ENCODE measurements around the gene TLR9. TPM values are rescaled to one million over a fixed set of nuclear protein-coding genes. Genes with fewer than 3 reads are reported as not detected.

Gene TLR9
- total and polyA plus RNA-seq, 11 donors: 0.04 to 0.65 (median 0.22) TPM; not detected in 1

DNA sequence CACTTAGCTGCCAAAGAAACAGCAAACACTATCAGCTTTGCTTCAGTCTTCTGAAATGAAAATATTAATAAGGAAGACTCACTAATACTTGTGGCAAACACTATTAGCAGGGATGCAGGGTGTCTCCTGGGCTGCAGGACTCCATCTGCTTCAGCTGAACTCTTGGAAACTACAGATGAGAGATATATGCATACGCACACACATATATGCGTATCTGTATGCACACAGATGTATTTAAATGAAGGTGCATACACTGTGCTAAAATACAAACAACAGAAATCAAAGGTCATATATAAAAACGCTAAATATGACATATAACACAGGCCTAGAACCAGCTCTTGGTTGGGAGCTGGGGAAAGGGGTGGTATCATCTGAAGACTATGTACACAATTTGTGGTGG lies 30.7 kb upstream of the TLR9 start:
- ATAC-seq (no peak), DNase-seq (no peak)
- H3K27ac ChIP-seq: no peak overlapping the region
- peaks cover 5 to 100% (median 97%) of the 10 kb centered on the region in 9 donors for H3K36me3 ChIP-seq
- H3K27me3 ChIP-seq: no peaks in the 10 kb centered on the region
- TF ChIP-seq, protein P1, sequence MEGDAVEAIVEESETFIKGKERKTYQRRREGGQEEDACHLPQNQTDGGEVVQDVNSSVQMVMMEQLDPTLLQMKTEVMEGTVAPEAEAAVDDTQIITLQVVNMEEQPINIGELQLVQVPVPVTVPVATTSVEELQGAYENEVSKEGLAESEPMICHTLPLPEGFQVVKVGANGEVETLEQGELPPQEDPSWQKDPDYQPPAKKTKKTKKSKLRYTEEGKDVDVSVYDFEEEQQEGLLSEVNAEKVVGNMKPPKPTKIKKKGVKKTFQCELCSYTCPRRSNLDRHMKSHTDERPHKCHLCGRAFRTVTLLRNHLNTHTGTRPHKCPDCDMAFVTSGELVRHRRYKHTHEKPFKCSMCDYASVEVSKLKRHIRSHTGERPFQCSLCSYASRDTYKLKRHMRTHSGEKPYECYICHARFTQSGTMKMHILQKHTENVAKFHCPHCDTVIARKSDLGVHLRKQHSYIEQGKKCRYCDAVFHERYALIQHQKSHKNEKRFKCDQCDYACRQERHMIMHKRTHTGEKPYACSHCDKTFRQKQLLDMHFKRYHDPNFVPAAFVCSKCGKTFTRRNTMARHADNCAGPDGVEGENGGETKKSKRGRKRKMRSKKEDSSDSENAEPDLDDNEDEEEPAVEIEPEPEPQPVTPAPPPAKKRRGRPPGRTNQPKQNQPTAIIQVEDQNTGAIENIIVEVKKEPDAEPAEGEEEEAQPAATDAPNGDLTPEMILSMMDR (IDR thresholded peaks at IDR 0.05): no peak
- no peak for TF ChIP-seq POLR2A (IDR thresholded peaks at IDR 0.05)
- intact Hi-C loops (cut with DNase I): no loop called here
- WGBS, 4 donors: 86 to 93% (median 89%) methylated on average over 3 of the region's 3 CpGs
- H3K4me1 ChIP-seq: peaks cover 0 to 51% (median 0%) of the 10 kb centered on the region in 12 donors
- H3K4me3 ChIP-seq: no peak overlapping the region
- H3K9me3 ChIP-seq: no peaks in the 10 kb centered on the region

DNA sequence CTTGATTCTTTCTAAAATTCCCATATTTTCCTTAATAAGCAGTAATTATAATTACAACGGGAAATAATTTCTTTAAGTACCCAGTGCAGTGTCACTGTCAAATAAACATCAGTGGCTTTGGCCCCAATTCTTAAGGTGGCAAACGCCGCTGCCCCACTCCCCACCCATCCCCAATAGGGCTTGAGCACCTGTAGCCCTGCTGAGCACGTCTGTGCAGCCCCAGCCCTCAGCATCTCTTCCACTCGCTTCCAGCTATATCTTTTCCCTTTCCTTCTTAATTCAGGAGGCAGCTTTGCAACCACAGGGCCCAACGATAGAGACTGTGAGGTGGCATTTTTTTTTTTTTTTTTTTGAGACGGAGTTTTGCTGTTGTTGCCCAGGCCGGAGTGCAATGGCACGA lies 29.2 kb upstream of the TLR9 start:
- Histone ChIP-seq H3K4me3 (no peak overlapping the region), H3K27ac (peak overlapping the region in 1 of 12 donors; percentile 91), H3K4me1 (peaks cover 0 to 53% (median 0%) of the 10 kb centered on the region in 12 donors), H3K9me3 (no peaks in the 10 kb centered on the region), H3K27me3 (no peaks in the 10 kb centered on the region), H3K36me3 (peaks cover 3 to 100% (median 93%) of the 10 kb centered on the region in 9 donors)
- ATAC-seq: no peak
- DNase-seq: no peak
- WGBS, 4 donors: 87 to 90% (median 87%) methylated on average over 9 of the region's 9 CpGs
- intact Hi-C loops (cut with DNase I): no loop called here
- TF ChIP-seq, protein P1 (IDR thresholded peaks at IDR 0.05): no peak
- no peak for TF ChIP-seq POLR2A (IDR thresholded peaks at IDR 0.05)

DNA sequence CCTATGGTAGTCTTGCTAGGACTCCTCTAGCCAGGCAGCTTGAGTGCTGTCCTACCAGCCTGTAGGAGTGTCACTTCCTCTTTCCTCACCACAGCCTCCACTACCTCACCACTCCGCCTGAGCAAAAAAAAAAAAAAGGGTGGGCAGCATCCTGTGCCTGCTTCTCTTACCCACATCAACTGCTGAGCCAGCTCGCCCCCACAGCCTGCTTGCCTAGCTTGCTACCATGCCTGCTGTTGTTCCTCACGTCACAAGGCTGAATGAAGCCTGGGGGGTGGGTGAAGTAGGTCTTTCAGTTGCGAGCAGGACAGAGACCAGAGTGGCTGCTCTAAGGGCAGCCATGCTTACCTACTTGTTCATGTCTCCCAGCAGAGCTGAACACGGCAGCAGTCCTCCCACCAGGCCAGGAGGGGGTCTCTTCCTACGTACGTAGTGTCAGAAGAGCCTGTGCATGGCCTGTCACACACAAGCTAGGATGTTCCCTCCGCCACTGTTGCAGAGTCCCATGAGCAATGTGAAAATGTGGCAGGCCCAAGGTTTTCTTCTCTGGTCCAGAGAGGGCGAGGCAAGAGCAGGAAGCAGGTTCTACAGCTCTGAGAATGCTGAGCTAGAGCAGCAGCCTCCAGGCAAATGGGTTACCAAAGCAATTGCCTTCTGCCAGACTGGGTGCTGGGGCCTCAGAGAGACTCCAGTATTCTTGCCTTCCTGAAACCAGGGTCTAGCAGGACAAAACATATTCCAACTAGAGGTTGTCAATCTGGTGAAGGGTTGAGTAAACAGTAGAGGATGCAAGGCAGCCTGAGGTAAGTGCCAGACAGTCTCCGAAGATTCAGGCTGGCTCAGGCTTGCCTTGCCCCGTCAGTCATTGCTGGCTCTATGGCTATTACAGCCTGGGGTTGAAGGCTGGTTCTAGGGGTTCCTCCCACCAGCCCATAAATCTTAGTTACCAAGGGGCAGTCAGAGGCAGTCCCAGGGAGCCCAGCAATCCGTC lies 28.2 kb upstream of the TLR9 start:
- H3K27ac ChIP-seq: peak overlapping the region in 5 of 12 donors; percentile 12 to 91 (median 44)
- 70 to 77% (median 76%) methylated on average over 12 of the region's 12 CpGs for WGBS, 4 donors
- H3K27me3 ChIP-seq: no peaks in the 10 kb centered on the region
- no peaks in the 10 kb centered on the region for H3K9me3 ChIP-seq
- intact Hi-C loops (cut with DNase I): no loop called here
- H3K36me3 ChIP-seq: peaks cover 0 to 100% (median 91%) of the 10 kb centered on the region in 9 donors
- TF ChIP-seq, protein P1 (IDR thresholded peaks at IDR 0.05): no peak
- ATAC-seq (peak; percentile 8 to 75 (median 54)), DNase-seq (peak in 1 of 5 donors; percentile 70)
- H3K4me3 ChIP-seq: peak overlapping the region in 1 of 12 donors; percentile 23
- peaks cover 0 to 63% (median 0%) of the 10 kb centered on the region in 12 donors for H3K4me1 ChIP-seq

DNA sequence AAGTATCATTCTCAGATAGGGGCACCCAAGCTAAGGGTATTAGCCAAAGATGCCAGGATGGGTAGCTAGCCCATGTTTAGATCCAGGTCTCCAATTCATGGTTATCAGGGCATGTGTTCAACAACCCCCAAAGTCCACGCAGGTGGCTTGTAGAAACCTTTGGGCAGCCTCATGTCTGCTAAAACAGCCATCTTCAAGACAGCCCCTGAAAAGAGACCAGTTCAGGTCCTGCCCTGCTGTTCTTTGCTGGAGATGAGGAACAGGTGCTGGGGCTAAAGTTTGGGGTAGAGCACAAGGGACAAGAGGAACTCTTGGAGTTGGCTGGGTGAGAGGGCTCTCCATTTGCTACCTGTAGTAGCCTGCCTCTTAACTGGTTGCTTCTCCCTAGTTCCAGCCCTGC lies 24.7 kb upstream of the TLR9 start:
- no peak for DNase-seq
- H3K27ac ChIP-seq: no peak overlapping the region
- 71 to 97% (median 93%) methylated on average over 1 of the region's 1 CpG; no CpG with 5 or more reads in 1 of the 4 donors for WGBS, 4 donors
- H3K36me3 ChIP-seq: peaks cover 0 to 74% (median 60%) of the 10 kb centered on the region in 9 donors
- H3K27me3 ChIP-seq: no peaks in the 10 kb centered on the region
- no peak for ATAC-seq
- no peak overlapping the region for H3K4me3 ChIP-seq
- H3K9me3 ChIP-seq: no peaks in the 10 kb centered on the region
- TF ChIP-seq, protein P1 (IDR thresholded peaks at IDR 0.05): no peak
- no peak for TF ChIP-seq POLR2A (IDR thresholded peaks at IDR 0.05)
- peaks cover 0 to 74% (median 7%) of the 10 kb centered on the region in 12 donors for H3K4me1 ChIP-seq
- intact Hi-C loops (cut with DNase I): no loop called here
